GM23338 (cell line): ENCODE measurements around the gene ANKRD18B.

Source experiments
- CREB1 ChIP-seq: fragments of 250-450 bp; sonication (Bioruptor Pico); IDR thresholded peaks from 2 replicates; pipeline ENCODE4 v1.5.0; 2020; ENCODE audit warnings: low read depth, mild to moderate bottlenecking, moderate library complexity
- ETS1 ChIP-seq: IDR thresholded peaks from 2 replicates; pipeline ENCODE4 v1.6.1; 2016; ENCODE audit warnings: antibody characterized with exemption
- EZH2 ChIP-seq: fragments of 200-600 bp; sonication (generic); IDR thresholded peaks from one replicate; pipeline ENCODE4 v1.8.0; 2017; ENCODE audit warnings: antibody characterized with exemption, mild to moderate bottlenecking, low read depth; ENCODE audit not compliant: unreplicated experiment
- EZH2phosphoT487 ChIP-seq: fragments of 200-600 bp; sonication (generic); IDR thresholded peaks from one replicate; pipeline ENCODE4 v1.8.1; 2018; ENCODE audit warnings: antibody characterized with exemption; ENCODE audit not compliant: unreplicated experiment
- JUNB ChIP-seq: IDR thresholded peaks from one replicate; pipeline ENCODE4 v1.6.1; 2016; ENCODE audit warnings: antibody characterized with exemption; ENCODE audit not compliant: unreplicated experiment
- NANOG ChIP-seq: IDR thresholded peaks from 2 replicates; pipeline ENCODE4 v1.6.1; 2016; ENCODE audit warnings: antibody characterized with exemption, borderline replicate concordance
- POLR2AphosphoS5 ChIP-seq: IDR thresholded peaks from 2 replicates; pipeline ENCODE4 v1.6.1; 2016; ENCODE audit warnings: antibody characterized with exemption, low read depth
- REST ChIP-seq: IDR thresholded peaks from one replicate; pipeline ENCODE4 v1.6.1; 2018; ENCODE audit warnings: antibody characterized with exemption; ENCODE audit not compliant: unreplicated experiment
- ZNF114 ChIP-seq: fragments of 250-450 bp; sonication (Bioruptor Pico); IDR thresholded peaks from 2 replicates; pipeline ENCODE4 v1.5.0; 2020; ENCODE audit warnings: mild to moderate bottlenecking, moderate library complexity
- ZNF462 ChIP-seq: fragments of 250-450 bp; sonication (Bioruptor Pico); IDR thresholded peaks from 2 replicates; pipeline ENCODE4 v1.5.0; 2020; ENCODE audit warnings: mild to moderate bottlenecking, moderate library complexity
- TF ChIP-seq, protein P1 (sequence below), 2 experiments: fragments of 200-600 bp in 1 of 2; sonication (generic) in 1 of 2; conservative IDR thresholded peaks; 2 replicates each; pipeline versions ENCODE4 v1.5.1 to v1.6.1; 2016 to 2017; ENCODE audit warnings: antibody characterized with exemption in 2 of 2, low read depth in 2 of 2, mild to moderate bottlenecking in 2 of 2, moderate library complexity in 1 of 2

DNA sequence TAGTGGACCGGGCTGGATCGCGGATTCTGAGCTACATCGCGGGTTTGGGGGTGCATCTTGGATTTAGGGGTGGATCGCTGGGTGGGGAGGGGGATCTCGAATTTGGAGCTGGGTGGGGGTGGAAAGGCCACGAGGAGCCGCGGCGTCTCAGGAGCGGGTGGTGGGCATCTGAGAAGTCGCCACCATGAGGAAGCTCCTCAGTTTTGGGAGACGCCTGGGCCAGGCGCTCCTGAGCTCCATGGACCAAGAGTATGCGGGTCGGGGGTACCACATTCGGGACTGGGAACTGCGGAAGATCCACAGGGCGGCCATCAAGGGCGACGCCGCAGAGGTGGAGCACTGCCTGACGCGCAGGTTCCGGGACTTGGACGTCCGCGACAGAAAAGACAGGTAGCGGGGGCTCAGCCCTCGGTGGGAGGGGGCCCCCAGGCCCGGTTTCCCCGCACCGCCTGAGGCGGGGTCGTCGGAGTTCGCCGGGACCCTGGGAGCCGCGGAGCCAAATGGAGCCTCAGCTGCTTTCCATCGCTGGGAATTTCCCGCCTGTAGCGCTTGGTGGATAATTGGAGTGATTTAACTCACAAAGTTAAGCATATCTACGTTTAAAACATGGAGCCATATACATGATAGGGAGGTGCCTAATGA lies 376 bp downstream of the ANKRD18B start:
- TF ChIP-seq, protein P1, sequence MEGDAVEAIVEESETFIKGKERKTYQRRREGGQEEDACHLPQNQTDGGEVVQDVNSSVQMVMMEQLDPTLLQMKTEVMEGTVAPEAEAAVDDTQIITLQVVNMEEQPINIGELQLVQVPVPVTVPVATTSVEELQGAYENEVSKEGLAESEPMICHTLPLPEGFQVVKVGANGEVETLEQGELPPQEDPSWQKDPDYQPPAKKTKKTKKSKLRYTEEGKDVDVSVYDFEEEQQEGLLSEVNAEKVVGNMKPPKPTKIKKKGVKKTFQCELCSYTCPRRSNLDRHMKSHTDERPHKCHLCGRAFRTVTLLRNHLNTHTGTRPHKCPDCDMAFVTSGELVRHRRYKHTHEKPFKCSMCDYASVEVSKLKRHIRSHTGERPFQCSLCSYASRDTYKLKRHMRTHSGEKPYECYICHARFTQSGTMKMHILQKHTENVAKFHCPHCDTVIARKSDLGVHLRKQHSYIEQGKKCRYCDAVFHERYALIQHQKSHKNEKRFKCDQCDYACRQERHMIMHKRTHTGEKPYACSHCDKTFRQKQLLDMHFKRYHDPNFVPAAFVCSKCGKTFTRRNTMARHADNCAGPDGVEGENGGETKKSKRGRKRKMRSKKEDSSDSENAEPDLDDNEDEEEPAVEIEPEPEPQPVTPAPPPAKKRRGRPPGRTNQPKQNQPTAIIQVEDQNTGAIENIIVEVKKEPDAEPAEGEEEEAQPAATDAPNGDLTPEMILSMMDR (conservative IDR thresholded peaks at IDR 0.05; ENCODE audit: low read depth in 2 of 2), result no peak
- TF ChIP-seq EZH2 (no peak), ETS1 (no peak), POLR2AphosphoS5 (no peak), JUNB (no peak), ZNF114 (CRISPR knock-in tag) (no peak), ZNF462 (CRISPR knock-in tag) (no peak), EZH2phosphoT487 (no peak), REST (no peak), CREB1 (CRISPR knock-in tag) (no peak), NANOG (no peak)
